Sigmoid colon (tissue), 4 donors: ENCODE data around the gene SLC6A6.

Experiments
- CTCF ChIP-seq, 4 experiments: fragments of 450-650 bp in 3 of 4; fragments of 200-600 bp in 1 of 4; IDR thresholded peaks; one replicate each; pipeline ENCODE4 v1.5.1; 2016 to 2019; ENCODE audit warnings: antibody characterized with exemption in 4 of 4, mild to moderate bottlenecking in 3 of 4, moderate library complexity in 2 of 4
- EP300 ChIP-seq, 4 donors: sonication (generic); formaldehyde crosslinking; IDR thresholded peaks; one replicate each; pipeline ENCODE4 v1.6.1; 2017; ENCODE audit warnings: antibody characterized with exemption in 4 of 4
- POLR2A ChIP-seq, 2 donors: fragments of 450-650 bp; IDR thresholded peaks; one replicate each; pipeline ENCODE4 v1.6.1; 2016; ENCODE audit warnings: antibody characterized with exemption in 2 of 2, mild to moderate bottlenecking in 2 of 2, moderate library complexity in 2 of 2
- POLR2AphosphoS5 ChIP-seq, 4 donors: sonication (generic); formaldehyde crosslinking; IDR thresholded peaks; one replicate each; pipeline ENCODE4 v1.6.1; 2017; ENCODE audit warnings: antibody characterized with exemption in 4 of 4

GRCh38 chr3:14512281-14512941 is 110.0 kb downstream of the SLC6A6 start:
- TF ChIP-seq CTCF (IDR thresholded peaks at IDR 0.05): no peak
- no peak for TF ChIP-seq EP300 (IDR thresholded peaks at IDR 0.05)
- TF ChIP-seq POLR2AphosphoS5 (IDR thresholded peaks at IDR 0.05): no peak
- TF ChIP-seq POLR2A (IDR thresholded peaks at IDR 0.05): no peak
